SU-DHL-6 (cell line): Measurements from ENCODE around the gene GALNT11.

Experiments used
- H2AFZ ChIP-seq: fragments of 200-600 bp; sonication (generic); 2 replicates; pipeline ENCODE4 v1.6.1; 2014; ENCODE audit warnings: low read depth, mild to moderate bottlenecking, moderate library complexity, mixed read lengths, antibody characterized with exemption, low read length; ENCODE audit not compliant: severe bottlenecking
- H3F3A ChIP-seq: fragments of 200-600 bp; shearing (Covaris generic); 2 replicates; pipeline ENCODE4 v1.6.0; 2016; ENCODE audit warnings: antibody characterized with exemption, mild to moderate bottlenecking; ENCODE audit not compliant: insufficient read depth
- H3K27ac ChIP-seq: fragments of 200-600 bp; sonication (generic); 2 replicates; pipeline ENCODE4 v1.5.1; 2016; ENCODE audit warnings: low read depth, mild to moderate bottlenecking, low read length, moderate library complexity, mixed read lengths
- H3K27me3 ChIP-seq: fragments of 200-600 bp; sonication (generic), shearing (Covaris generic); 2 replicates; pipeline ENCODE4 v1.6.0; 2014; ENCODE audit warnings: mild to moderate bottlenecking, low read length
- H3K36me3 ChIP-seq: fragments of 200-600 bp; sonication (generic); 2 replicates; pipeline ENCODE4 v1.6.1; 2014; ENCODE audit warnings: mild to moderate bottlenecking, low read length, mixed read lengths
- H3K4me2 ChIP-seq: fragments of 300-600, 200-600 bp; shearing (Covaris generic), sonication (generic); 2 replicates; pipeline ENCODE4 v1.6.0; 2014; ENCODE audit warnings: low read length, low read depth, mild to moderate bottlenecking; ENCODE audit not compliant: poor library complexity, severe bottlenecking
- H3K4me3 ChIP-seq: fragments of 200-600 bp; sonication (generic); 2 replicates; pipeline ENCODE4 v1.5.1; 2014; ENCODE audit warnings: antibody characterized with exemption, low read length, mild to moderate bottlenecking, mixed read lengths; ENCODE audit not compliant: insufficient read depth, poor library complexity, severe bottlenecking
- H3K79me2 ChIP-seq: fragments of 200-600 bp; sonication (generic); 2 replicates; pipeline ENCODE4 v1.6.1; 2014; ENCODE audit warnings: mild to moderate bottlenecking, low read length, moderate library complexity; ENCODE audit not compliant: insufficient read depth
- H3K9ac ChIP-seq: fragments of 200-600 bp; sonication (generic); 2 replicates; pipeline ENCODE4 v1.7.0; 2014; ENCODE audit warnings: mild to moderate bottlenecking, low read length
- H3K9me2 ChIP-seq: fragments of 200-600 bp; sonication (generic); replicated peaks from 2 replicates; pipeline ENCODE4 v1.6.1; 2014; ENCODE audit warnings: low read length; ENCODE audit not compliant: insufficient read depth
- H3K9me3 ChIP-seq: fragments of 200-600 bp; sonication (generic); 2 replicates; pipeline ENCODE4 v1.6.1; 2014; ENCODE audit warnings: low read length, mixed read lengths; ENCODE audit not compliant: insufficient read depth
- H4K20me1 ChIP-seq: fragments of 200-600 bp; sonication (generic); 2 replicates; pipeline ENCODE4 v1.6.1; 2014; ENCODE audit warnings: low read depth, mild to moderate bottlenecking, antibody characterized with exemption, low read length, moderate library complexity, mixed read lengths
- EZH2phosphoT487 ChIP-seq: fragments of 200-600 bp; sonication (generic), shearing (Covaris generic); conservative IDR thresholded peaks from 2 replicates; pipeline ENCODE4 v1.6.1; 2018; ENCODE audit warnings: mild to moderate bottlenecking, antibody characterized with exemption, low read length, moderate library complexity, mixed read lengths
- TF ChIP-seq, protein P1 (sequence below): fragments of 200-600 bp; sonication (generic); IDR thresholded peaks from one replicate; pipeline ENCODE4 v1.5.1; 2017; ENCODE audit warnings: antibody characterized with exemption, mild to moderate bottlenecking, low read length, moderate library complexity; ENCODE audit not compliant: insufficient read depth, poor library complexity, severe bottlenecking

Gene GALNT11

DNA sequence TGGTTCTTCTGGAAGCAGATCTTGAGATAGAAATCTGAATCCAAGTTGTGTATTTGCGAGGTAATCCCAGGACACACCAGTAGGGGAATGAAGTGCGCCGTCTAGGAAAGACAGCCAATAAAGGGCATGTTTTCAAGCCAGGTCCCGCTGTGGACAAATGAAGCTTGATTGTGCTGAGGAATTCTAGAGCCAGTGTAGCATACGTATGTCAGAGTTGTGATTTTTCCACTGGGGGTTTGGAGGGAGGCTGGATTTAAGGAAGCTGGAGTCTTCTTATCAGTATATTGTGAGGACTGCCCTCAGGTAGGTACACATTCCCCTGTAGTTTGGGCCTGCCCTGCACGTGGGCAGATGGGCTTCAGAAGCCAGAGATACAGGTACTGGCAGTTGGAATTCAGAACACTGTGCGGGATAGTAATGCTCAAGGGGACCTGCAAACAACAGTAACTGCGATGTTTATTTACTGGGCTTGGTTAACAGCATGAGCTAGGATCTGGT is 50.9 kb downstream of the GALNT11 start:
- Histone ChIP-seq H3K9me3 (no peaks in the 10 kb centered on the region), H3K27me3 (no peaks in the 10 kb centered on the region), H3F3A (no peaks in the 10 kb centered on the region), H3K4me2 (no peak overlapping the region), H3K4me3 (no peak overlapping the region), H4K20me1 (no peaks in the 10 kb centered on the region), H3K9me2 (no peaks in the 10 kb centered on the region), H3K27ac (no peak overlapping the region), H3K9ac (no peak overlapping the region), H2AFZ (no peak overlapping the region), H3K79me2 (no peaks in the 10 kb centered on the region), H3K36me3 (no peaks in the 10 kb centered on the region)
- TF ChIP-seq, protein P1, sequence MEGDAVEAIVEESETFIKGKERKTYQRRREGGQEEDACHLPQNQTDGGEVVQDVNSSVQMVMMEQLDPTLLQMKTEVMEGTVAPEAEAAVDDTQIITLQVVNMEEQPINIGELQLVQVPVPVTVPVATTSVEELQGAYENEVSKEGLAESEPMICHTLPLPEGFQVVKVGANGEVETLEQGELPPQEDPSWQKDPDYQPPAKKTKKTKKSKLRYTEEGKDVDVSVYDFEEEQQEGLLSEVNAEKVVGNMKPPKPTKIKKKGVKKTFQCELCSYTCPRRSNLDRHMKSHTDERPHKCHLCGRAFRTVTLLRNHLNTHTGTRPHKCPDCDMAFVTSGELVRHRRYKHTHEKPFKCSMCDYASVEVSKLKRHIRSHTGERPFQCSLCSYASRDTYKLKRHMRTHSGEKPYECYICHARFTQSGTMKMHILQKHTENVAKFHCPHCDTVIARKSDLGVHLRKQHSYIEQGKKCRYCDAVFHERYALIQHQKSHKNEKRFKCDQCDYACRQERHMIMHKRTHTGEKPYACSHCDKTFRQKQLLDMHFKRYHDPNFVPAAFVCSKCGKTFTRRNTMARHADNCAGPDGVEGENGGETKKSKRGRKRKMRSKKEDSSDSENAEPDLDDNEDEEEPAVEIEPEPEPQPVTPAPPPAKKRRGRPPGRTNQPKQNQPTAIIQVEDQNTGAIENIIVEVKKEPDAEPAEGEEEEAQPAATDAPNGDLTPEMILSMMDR, result no peak
- no peak for TF ChIP-seq EZH2phosphoT487

DNA sequence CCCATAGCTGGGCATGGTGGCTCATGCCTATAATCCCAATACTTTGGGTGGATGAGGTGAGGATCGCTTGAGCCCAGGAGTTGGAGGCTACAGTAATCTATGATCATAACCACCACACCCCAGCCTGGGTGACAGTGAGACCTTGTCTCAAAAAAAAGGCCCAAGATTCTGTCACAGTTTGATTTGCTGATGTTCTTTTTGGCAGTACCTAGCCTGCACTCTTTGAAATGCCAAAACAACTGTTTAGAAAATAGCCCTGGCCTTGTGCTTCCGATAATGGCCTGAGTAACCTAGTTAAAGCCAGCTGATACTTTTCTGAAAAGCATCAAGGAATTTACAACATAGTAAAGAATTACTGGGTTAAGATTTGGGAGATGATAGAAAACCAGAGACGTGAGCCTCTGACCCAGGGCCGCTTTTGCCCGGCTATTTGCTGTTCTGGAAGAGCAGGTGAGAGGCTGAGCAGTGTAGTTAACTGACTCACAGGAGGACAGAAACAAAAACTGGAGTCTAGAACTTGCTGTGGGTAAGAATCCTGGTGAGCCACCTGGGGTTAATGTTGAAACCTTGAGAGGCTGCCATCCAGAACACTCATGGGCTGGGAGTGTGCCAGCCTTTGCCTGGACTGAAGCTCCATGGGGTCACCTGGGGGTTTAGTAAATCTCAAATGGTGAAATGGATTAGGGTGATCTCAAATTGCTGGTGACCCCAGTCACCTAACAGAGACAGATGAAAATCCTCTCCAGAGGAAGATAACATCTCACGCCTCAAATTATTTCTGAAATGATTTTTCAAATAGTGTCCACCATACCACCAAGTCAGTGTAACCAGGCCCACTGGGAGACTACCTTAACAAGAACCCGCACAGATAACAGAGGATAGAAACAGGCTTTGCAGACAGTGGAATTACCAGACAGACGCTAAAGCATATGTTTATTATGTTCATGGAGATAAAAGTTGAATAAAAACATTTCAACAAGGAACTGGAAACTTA is 51.8 kb downstream of the GALNT11 start:
- TF ChIP-seq EZH2phosphoT487, result no peak
- TF ChIP-seq, protein P1, result no peak
- Histone ChIP-seq H3F3A (no peaks in the 10 kb centered on the region), H3K4me2 (no peak overlapping the region), H3K79me2 (no peaks in the 10 kb centered on the region), H3K36me3 (no peaks in the 10 kb centered on the region), H3K9me3 (no peaks in the 10 kb centered on the region), H3K9me2 (no peaks in the 10 kb centered on the region), H3K4me3 (no peak overlapping the region), H3K27me3 (no peaks in the 10 kb centered on the region), H2AFZ (no peak overlapping the region), H3K9ac (no peak overlapping the region), H4K20me1 (no peaks in the 10 kb centered on the region), H3K27ac (no peak overlapping the region)

DNA sequence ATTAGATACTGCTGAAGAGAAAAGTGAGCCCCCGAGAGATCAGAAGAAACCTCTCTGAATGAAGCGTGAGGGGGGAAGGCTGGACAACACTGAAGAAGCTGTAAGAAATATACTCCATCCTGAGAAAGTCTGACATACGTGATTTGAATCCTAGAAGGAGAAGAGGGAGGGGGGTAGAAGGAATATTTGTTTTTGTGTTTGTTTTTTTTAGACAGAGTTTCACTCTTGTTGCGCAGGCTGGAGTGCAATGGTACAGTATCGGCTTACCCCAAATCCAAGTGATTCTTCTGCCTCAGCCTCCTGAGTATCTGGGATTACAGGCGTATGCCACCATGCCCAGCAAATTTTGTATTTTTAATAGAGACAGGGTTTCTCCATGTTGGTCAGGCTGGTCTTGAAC is 52.6 kb downstream of the GALNT11 start:
- Histone ChIP-seq H3K79me2 (no peaks in the 10 kb centered on the region), H3K27ac (no peak overlapping the region), H3K9me3 (no peaks in the 10 kb centered on the region), H3K9me2 (no peaks in the 10 kb centered on the region), H3K4me2 (no peak overlapping the region), H3K36me3 (no peaks in the 10 kb centered on the region), H2AFZ (no peak overlapping the region), H3K9ac (no peak overlapping the region), H4K20me1 (no peaks in the 10 kb centered on the region), H3K27me3 (no peaks in the 10 kb centered on the region), H3K4me3 (no peak overlapping the region), H3F3A (no peaks in the 10 kb centered on the region)
- TF ChIP-seq, protein P1, result no peak
- no peak for TF ChIP-seq EZH2phosphoT487
